ENCODE results near the gene RASGEF1B.

DNA sequence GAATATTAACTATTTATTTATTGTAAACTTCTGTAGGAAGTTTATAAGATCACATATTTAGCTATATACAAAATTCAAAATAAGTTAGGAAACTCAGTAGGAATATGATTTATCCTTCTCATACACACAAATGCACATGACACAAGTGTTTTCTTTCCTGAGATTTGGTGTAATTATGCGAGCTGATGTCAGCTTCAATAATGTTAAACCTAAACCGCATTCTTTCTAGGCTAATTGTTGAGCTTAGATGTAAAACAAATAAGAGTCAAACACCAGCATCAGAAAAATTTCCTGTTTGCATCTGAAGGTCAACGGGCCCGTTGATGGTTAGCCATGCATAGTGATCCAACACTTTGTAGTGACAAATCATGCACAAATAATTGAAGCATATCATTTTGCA, 30.8 kb downstream of the RASGEF1B start:
- TF ChIP-seq JUN (CRISPR knock-in tag; IDR thresholded peaks at IDR 0.05) (no peak), ZNF501 (CRISPR knock-in tag; IDR thresholded peaks at IDR 0.05) (no peak), POLR2AphosphoS5 (IDR thresholded peaks at IDR 0.05; ENCODE audit: low read depth, low read length) (no peak), HIVEP1 (CRISPR knock-in tag; IDR thresholded peaks at IDR 0.05) (no peak), RBAK (CRISPR knock-in tag; IDR thresholded peaks at IDR 0.05) (no peak), ZFP36L1 (CRISPR knock-in tag; IDR thresholded peaks at IDR 0.05) (no peak)
- TF ChIP-seq, protein P1, sequence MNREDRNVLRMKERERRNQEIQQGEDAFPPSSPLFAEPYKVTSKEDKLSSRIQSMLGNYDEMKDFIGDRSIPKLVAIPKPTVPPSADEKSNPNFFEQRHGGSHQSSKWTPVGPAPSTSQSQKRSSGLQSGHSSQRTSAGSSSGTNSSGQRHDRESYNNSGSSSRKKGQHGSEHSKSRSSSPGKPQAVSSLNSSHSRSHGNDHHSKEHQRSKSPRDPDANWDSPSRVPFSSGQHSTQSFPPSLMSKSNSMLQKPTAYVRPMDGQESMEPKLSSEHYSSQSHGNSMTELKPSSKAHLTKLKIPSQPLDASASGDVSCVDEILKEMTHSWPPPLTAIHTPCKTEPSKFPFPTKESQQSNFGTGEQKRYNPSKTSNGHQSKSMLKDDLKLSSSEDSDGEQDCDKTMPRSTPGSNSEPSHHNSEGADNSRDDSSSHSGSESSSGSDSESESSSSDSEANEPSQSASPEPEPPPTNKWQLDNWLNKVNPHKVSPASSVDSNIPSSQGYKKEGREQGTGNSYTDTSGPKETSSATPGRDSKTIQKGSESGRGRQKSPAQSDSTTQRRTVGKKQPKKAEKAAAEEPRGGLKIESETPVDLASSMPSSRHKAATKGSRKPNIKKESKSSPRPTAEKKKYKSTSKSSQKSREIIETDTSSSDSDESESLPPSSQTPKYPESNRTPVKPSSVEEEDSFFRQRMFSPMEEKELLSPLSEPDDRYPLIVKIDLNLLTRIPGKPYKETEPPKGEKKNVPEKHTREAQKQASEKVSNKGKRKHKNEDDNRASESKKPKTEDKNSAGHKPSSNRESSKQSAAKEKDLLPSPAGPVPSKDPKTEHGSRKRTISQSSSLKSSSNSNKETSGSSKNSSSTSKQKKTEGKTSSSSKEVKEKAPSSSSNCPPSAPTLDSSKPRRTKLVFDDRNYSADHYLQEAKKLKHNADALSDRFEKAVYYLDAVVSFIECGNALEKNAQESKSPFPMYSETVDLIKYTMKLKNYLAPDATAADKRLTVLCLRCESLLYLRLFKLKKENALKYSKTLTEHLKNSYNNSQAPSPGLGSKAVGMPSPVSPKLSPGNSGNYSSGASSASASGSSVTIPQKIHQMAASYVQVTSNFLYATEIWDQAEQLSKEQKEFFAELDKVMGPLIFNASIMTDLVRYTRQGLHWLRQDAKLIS (CRISPR knock-in tag; IDR thresholded peaks at IDR 0.05): no peak
- TF ChIP-seq, protein P2, sequence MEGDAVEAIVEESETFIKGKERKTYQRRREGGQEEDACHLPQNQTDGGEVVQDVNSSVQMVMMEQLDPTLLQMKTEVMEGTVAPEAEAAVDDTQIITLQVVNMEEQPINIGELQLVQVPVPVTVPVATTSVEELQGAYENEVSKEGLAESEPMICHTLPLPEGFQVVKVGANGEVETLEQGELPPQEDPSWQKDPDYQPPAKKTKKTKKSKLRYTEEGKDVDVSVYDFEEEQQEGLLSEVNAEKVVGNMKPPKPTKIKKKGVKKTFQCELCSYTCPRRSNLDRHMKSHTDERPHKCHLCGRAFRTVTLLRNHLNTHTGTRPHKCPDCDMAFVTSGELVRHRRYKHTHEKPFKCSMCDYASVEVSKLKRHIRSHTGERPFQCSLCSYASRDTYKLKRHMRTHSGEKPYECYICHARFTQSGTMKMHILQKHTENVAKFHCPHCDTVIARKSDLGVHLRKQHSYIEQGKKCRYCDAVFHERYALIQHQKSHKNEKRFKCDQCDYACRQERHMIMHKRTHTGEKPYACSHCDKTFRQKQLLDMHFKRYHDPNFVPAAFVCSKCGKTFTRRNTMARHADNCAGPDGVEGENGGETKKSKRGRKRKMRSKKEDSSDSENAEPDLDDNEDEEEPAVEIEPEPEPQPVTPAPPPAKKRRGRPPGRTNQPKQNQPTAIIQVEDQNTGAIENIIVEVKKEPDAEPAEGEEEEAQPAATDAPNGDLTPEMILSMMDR (CRISPR knock-in tag; IDR thresholded peaks at IDR 0.05): no peak
- TF ChIP-seq, protein P3, sequence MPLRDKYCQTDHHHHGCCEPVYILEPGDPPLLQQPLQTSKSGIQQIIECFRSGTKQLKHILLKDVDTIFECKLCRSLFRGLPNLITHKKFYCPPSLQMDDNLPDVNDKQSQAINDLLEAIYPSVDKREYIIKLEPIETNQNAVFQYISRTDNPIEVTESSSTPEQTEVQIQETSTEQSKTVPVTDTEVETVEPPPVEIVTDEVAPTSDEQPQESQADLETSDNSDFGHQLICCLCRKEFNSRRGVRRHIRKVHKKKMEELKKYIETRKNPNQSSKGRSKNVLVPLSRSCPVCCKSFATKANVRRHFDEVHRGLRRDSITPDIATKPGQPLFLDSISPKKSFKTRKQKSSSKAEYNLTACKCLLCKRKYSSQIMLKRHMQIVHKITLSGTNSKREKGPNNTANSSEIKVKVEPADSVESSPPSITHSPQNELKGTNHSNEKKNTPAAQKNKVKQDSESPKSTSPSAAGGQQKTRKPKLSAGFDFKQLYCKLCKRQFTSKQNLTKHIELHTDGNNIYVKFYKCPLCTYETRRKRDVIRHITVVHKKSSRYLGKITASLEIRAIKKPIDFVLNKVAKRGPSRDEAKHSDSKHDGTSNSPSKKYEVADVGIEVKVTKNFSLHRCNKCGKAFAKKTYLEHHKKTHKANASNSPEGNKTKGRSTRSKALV (CRISPR knock-in tag; IDR thresholded peaks at IDR 0.05): no peak
- TF ChIP-seq, protein P4, sequence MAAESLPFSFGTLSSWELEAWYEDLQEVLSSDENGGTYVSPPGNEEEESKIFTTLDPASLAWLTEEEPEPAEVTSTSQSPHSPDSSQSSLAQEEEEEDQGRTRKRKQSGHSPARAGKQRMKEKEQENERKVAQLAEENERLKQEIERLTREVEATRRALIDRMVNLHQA (CRISPR knock-in tag; IDR thresholded peaks at IDR 0.05): no peak

Data from HepG2 (cell line).